Skin of body (tissue), 2 donors: ENCODE measurements around the gene ALLC. TPM values are rescaled to one million over a fixed set of nuclear protein-coding genes. Genes with fewer than 3 reads are reported as not detected.

Source experiments
- DNase-seq: peaks from one replicate; lab custom pipeline; 2025; lab: John Stamatoyannopoulos, UW
- total RNA-seq: library from RNA; depleted of rRNA; stranded (reverse); fragments of >200 nt; gene quantifications from one replicate; pipeline ENCODE4 v1.2.3, GENCODE V29; 2014

The ALLC gene
- total RNA-seq, 1 donor from 2014 or later: not detected

- no peak for DNase-seq
Observed at GRCh38 chr2:3639015-3639630, 18.9 kb upstream of the ALLC start.

GRCh38 chr2:3639653-3640052, 18.3 kb upstream of the ALLC start:
- no peak for DNase-seq

- DNase-seq: no peak
Observed at GRCh38 chr2:3641181-3641580, 16.8 kb upstream of the ALLC start.

- DNase-seq: no peak
Observed at GRCh38 chr2:3641841-3642421, 16.1 kb upstream of the ALLC start.

- no peak for DNase-seq
Observed at GRCh38 chr2:3642521-3643215, 15.3 kb upstream of the ALLC start.

- no peak for DNase-seq
Observed at GRCh38 chr2:3643371-3644245, 14.4 kb upstream of the ALLC start.

GRCh38 chr2:3644246-3644525, 13.8 kb upstream of the ALLC start:
- DNase-seq: no peak

- no peak for DNase-seq
Observed at GRCh38 chr2:3644891-3645605, 13.0 kb upstream of the ALLC start.

- DNase-seq: no peak
Observed at GRCh38 chr2:3645745-3646389, 12.1 kb upstream of the ALLC start.

GRCh38 chr2:3646446-3646845, 11.6 kb upstream of the ALLC start:
- DNase-seq: no peak

- no peak for DNase-seq
Observed at GRCh38 chr2:3647246-3647645, 10.8 kb upstream of the ALLC start.

- DNase-seq: no peak
Observed at GRCh38 chr2:3647831-3648651, 10.0 kb upstream of the ALLC start.

- DNase-seq: no peak
Observed at GRCh38 chr2:3648652-3649177, 9.3 kb upstream of the ALLC start.

- no peak for DNase-seq
Observed at GRCh38 chr2:3649581-3649980, 8.4 kb upstream of the ALLC start.

GRCh38 chr2:3650140-3650920, 7.7 kb upstream of the ALLC start:
- DNase-seq: no peak

- DNase-seq: peak; percentile 42
Observed at GRCh38 chr2:3651691-3652648, 6.0 kb upstream of the ALLC start.

GRCh38 chr2:3652896-3653625, 4.9 kb upstream of the ALLC start:
- no peak for DNase-seq
